Measurements from ENCODE around the gene TSPAN9.
A peak's percentile ranks its signal among the peaks of the same experiment; 100 is the strongest.

Gene TSPAN9

DNA sequence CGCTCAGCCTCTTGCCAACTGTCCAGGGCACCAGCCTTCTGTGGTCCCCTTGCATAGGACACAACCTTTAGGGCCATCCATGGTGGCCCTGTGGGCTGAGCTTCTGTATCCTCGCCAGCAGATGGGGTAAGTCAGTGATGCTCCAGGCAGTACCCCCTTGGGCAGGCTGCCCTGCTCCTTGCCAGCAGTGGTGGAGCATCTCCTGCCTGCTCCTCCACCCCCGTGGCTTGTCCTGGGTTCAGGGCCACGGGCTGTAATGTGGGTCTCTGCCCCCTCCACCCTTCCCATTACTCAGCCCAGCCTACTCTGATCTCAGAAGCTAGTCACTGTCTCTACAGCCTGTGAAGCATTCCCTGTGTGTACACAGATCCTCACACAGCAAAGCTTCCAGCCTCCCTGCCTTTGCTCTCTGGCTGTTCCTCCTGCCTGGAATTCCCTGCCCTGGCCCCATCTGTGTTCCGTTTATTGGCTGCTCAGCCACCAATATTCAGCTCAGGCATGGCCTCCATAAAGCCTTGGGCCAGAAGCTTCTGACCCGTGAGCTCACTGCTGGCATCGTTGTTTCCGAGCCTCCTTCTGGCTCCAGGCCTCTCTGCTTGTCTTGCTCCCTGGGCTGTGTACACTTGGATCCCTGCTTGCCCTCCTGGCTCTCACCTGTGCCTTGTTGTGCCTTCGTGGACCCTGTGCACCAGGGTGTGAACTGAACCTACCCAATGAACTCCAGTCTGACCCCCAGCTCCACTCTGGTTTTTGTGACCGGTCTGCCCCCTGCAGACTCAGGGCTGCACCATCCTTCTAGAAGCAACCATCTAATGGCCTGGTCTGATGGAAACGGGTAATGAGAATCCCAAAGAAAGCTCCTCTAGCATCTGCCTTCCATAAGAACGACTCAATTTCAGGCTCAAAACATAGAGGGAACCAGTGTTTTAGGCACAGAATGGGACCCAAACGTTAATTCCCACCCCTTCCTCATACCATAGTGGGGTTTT, 236.8 kb downstream of the TSPAN9 start:
- H3K4me3 ChIP-seq (ENCODE audit: low read depth, low read length, poor library complexity, severe bottlenecking), result no peak overlapping the region
- H3K27me3 ChIP-seq (ENCODE audit: insufficient read depth, low read length), result no peaks in the 10 kb centered on the region; the same call in 1 of the 2 replicates
- TF ChIP-seq EZH2 (IDR thresholded peaks at IDR 0.05; ENCODE audit: borderline replicate concordance, low read length), result no peak
- TF ChIP-seq, protein P1, sequence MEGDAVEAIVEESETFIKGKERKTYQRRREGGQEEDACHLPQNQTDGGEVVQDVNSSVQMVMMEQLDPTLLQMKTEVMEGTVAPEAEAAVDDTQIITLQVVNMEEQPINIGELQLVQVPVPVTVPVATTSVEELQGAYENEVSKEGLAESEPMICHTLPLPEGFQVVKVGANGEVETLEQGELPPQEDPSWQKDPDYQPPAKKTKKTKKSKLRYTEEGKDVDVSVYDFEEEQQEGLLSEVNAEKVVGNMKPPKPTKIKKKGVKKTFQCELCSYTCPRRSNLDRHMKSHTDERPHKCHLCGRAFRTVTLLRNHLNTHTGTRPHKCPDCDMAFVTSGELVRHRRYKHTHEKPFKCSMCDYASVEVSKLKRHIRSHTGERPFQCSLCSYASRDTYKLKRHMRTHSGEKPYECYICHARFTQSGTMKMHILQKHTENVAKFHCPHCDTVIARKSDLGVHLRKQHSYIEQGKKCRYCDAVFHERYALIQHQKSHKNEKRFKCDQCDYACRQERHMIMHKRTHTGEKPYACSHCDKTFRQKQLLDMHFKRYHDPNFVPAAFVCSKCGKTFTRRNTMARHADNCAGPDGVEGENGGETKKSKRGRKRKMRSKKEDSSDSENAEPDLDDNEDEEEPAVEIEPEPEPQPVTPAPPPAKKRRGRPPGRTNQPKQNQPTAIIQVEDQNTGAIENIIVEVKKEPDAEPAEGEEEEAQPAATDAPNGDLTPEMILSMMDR (IDR thresholded peaks at IDR 0.05; ENCODE audit: low read length), result peak; percentile 30; the same call in 1 of the 2 replicates
- H3F3A ChIP-seq (ENCODE audit: insufficient read depth, low read length), result no peaks in the 10 kb centered on the region
- no peak overlapping the region for H2AFZ ChIP-seq (ENCODE audit: low read length)
- no peaks in the 10 kb centered on the region for H3K4me1 ChIP-seq (ENCODE audit: insufficient read depth, low read length, severe bottlenecking)
- H3K79me2 ChIP-seq (ENCODE audit: insufficient read depth, low read length), result no peaks in the 10 kb centered on the region
- no peak overlapping the region for H3K9ac ChIP-seq (ENCODE audit: low read length)
- no peaks in the 10 kb centered on the region for H3K36me3 ChIP-seq (ENCODE audit: insufficient read depth, low read length)
- H3K9me2 ChIP-seq (ENCODE audit: low read depth, low read length), result no peaks in the 10 kb centered on the region
- no peaks in the 10 kb centered on the region for H3K9me3 ChIP-seq (ENCODE audit: low read length)
- H4K20me1 ChIP-seq (ENCODE audit: insufficient read depth, low read length), result no peaks in the 10 kb centered on the region
- no peak overlapping the region for H3K27ac ChIP-seq (ENCODE audit: low read depth, low read length, poor library complexity, severe bottlenecking)
- H3K4me2 ChIP-seq (ENCODE audit: low read length), result no peak overlapping the region

DNA sequence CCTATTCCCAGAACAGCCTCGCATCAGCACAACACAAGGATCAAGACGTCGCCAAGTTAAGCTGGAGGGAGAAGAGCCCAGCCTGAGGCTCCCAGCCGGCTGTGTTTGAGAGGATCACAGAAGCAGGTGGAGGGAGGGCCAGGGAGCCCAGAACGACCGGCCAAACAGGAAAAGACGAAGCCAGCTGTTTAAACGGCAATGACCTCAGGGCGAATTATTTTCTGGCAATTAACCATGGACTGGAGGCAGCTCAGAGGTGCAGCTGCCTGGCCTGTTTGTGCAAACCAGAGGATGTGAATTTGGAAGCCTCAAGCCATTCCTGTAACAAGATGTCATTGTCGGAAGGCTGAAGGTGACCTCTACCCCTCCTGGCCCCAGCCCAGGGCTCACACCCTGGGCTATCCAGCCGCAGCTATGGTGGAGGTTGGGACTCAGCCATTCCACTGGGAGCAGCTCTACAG, 238.1 kb downstream of the TSPAN9 start:
- Histone ChIP-seq H3F3A (ENCODE audit: insufficient read depth, low read length) (no peaks in the 10 kb centered on the region), H3K4me1 (ENCODE audit: insufficient read depth, low read length, severe bottlenecking) (no peaks in the 10 kb centered on the region), H3K27ac (ENCODE audit: low read depth, low read length, poor library complexity, severe bottlenecking) (no peak overlapping the region), H3K36me3 (ENCODE audit: insufficient read depth, low read length) (no peaks in the 10 kb centered on the region), H3K9me2 (ENCODE audit: low read depth, low read length) (no peaks in the 10 kb centered on the region), H3K4me3 (ENCODE audit: low read depth, low read length, poor library complexity, severe bottlenecking) (no peak overlapping the region), H4K20me1 (ENCODE audit: insufficient read depth, low read length) (no peaks in the 10 kb centered on the region), H3K9me3 (ENCODE audit: low read length) (no peaks in the 10 kb centered on the region), H3K27me3 (ENCODE audit: insufficient read depth, low read length) (no peaks in the 10 kb centered on the region), H3K9ac (ENCODE audit: low read length) (no peak overlapping the region), H3K4me2 (ENCODE audit: low read length) (no peak overlapping the region), H3K79me2 (ENCODE audit: insufficient read depth, low read length) (no peaks in the 10 kb centered on the region), H2AFZ (ENCODE audit: low read length) (no peak overlapping the region)
- TF ChIP-seq, protein P1 (IDR thresholded peaks at IDR 0.05; ENCODE audit: low read length), result no peak
- no peak for TF ChIP-seq EZH2 (IDR thresholded peaks at IDR 0.05; ENCODE audit: borderline replicate concordance, low read length)

GRCh38 chr12:3316776-3317480, 239.7 kb downstream of the TSPAN9 start:
- no peak overlapping the region for H3K4me3 ChIP-seq (ENCODE audit: low read depth, low read length, poor library complexity, severe bottlenecking)
- no peak overlapping the region for H2AFZ ChIP-seq (ENCODE audit: low read length)
- H3K27ac ChIP-seq (ENCODE audit: low read depth, low read length, poor library complexity, severe bottlenecking), result no peak overlapping the region
- H3K4me1 ChIP-seq (ENCODE audit: insufficient read depth, low read length, severe bottlenecking), result no peaks in the 10 kb centered on the region
- H3K36me3 ChIP-seq (ENCODE audit: insufficient read depth, low read length), result no peaks in the 10 kb centered on the region
- H3K9me3 ChIP-seq (ENCODE audit: low read length), result no peaks in the 10 kb centered on the region
- H4K20me1 ChIP-seq (ENCODE audit: insufficient read depth, low read length), result no peaks in the 10 kb centered on the region
- TF ChIP-seq, protein P1 (IDR thresholded peaks at IDR 0.05; ENCODE audit: low read length), result no peak
- TF ChIP-seq EZH2 (IDR thresholded peaks at IDR 0.05; ENCODE audit: borderline replicate concordance, low read length), result no peak
- H3K9me2 ChIP-seq (ENCODE audit: low read depth, low read length), result no peaks in the 10 kb centered on the region
- H3K79me2 ChIP-seq (ENCODE audit: insufficient read depth, low read length), result no peaks in the 10 kb centered on the region
- no peak overlapping the region for H3K9ac ChIP-seq (ENCODE audit: low read length)
- no peaks in the 10 kb centered on the region for H3K27me3 ChIP-seq (ENCODE audit: insufficient read depth, low read length)
- H3F3A ChIP-seq (ENCODE audit: insufficient read depth, low read length), result no peaks in the 10 kb centered on the region
- H3K4me2 ChIP-seq (ENCODE audit: low read length), result no peak overlapping the region

Measured in OCI-LY1 (cell line).